ENCODE results near the gene AP2M1. TPM values are rescaled to one million over a fixed set of nuclear protein-coding genes. Genes with fewer than 3 reads are reported as not detected.

Gene AP2M1
- total RNA-seq, 2 experiments from 2014 or later, result 147 to 158 TPM

DNA sequence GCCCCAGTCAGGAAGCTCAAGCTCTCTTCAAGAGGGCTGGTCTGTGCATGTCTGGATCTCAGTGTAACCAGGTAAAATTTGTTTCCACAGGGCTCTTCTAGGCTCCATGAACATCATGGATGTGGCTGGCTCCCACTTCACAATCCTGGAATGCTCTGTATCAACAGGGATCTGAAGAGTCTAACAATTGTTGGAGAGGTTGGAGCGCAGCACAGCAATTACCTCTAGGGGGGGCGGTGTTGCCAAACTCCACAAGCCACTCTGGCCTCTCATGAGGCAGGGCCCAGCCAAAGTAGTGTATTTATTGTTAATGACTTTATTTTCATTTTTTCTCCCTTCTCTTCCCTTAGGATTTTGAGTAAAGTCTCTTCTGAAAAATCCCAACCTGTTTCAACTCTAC, 45.6 kb upstream of the AP2M1 start:
- CTCF ChIA-PET (ENCODE audit: unreplicated experiment), result no interaction called here
- peak; percentile 49 for DNase-seq (ENCODE audit: low spot score)
- TF ChIP-seq EZH2phosphoT487 (IDR thresholded peaks at IDR 0.05; ENCODE audit: borderline replicate concordance, low read depth, low read length), result no peak
- TF ChIP-seq, protein P1, sequence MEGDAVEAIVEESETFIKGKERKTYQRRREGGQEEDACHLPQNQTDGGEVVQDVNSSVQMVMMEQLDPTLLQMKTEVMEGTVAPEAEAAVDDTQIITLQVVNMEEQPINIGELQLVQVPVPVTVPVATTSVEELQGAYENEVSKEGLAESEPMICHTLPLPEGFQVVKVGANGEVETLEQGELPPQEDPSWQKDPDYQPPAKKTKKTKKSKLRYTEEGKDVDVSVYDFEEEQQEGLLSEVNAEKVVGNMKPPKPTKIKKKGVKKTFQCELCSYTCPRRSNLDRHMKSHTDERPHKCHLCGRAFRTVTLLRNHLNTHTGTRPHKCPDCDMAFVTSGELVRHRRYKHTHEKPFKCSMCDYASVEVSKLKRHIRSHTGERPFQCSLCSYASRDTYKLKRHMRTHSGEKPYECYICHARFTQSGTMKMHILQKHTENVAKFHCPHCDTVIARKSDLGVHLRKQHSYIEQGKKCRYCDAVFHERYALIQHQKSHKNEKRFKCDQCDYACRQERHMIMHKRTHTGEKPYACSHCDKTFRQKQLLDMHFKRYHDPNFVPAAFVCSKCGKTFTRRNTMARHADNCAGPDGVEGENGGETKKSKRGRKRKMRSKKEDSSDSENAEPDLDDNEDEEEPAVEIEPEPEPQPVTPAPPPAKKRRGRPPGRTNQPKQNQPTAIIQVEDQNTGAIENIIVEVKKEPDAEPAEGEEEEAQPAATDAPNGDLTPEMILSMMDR (conservative IDR thresholded peaks at IDR 0.05; ENCODE audit: low read length), result peak; percentile 78
- H3K4me2 ChIP-seq (ENCODE audit: low read length), result no peak overlapping the region
- no peaks in the 10 kb centered on the region for H3K79me2 ChIP-seq (ENCODE audit: insufficient read depth, low read depth, low read length)
- intact Hi-C loops (cut with micrococcal nuclease; ENCODE audit: unreplicated experiment), result no loop called here
- no peak overlapping the region for H3K4me3 ChIP-seq (ENCODE audit: low read depth, low read length, poor library complexity, severe bottlenecking)
- no peak overlapping the region for H3K27ac ChIP-seq (ENCODE audit: low read depth, low read length, poor library complexity, severe bottlenecking)
- BruUV-seq (replicated peaks), result no TSS peak
- POLR2A ChIA-PET, result no interaction called here
- no peaks in the 10 kb centered on the region for H3K9me2 ChIP-seq (ENCODE audit: insufficient read depth, low read length)
- no peaks in the 10 kb centered on the region for H3K36me3 ChIP-seq (ENCODE audit: insufficient read depth, low read length)
- H2AFZ ChIP-seq (ENCODE audit: low read length), result no peak overlapping the region
- peaks cover 7% of the 10 kb centered on the region for H3K4me1 ChIP-seq (ENCODE audit: insufficient read depth, low read length, poor library complexity, severe bottlenecking)
- H3K9me3 ChIP-seq (ENCODE audit: low read length), result no peaks in the 10 kb centered on the region
- H4K20me1 ChIP-seq (ENCODE audit: insufficient read depth, low read length), result no peaks in the 10 kb centered on the region

GRCh38 chr3:184132945-184133344, 41.7 kb upstream of the AP2M1 start:
- no TSS peak for BruUV-seq (replicated peaks)
- intact Hi-C loops (cut with micrococcal nuclease; ENCODE audit: unreplicated experiment), result no loop called here

More at GRCh38 chr3:184132945-184133344, 41.7 kb upstream of the AP2M1 start:
- POLR2A ChIA-PET, result interaction anchor here (0.5 to 1.2 kb wide), 3 partner anchors 90 to 184 kb away, joined by 3 to 4 read pairs (median 3); no protein-coding TSS in a partner anchor
- Histone ChIP-seq H3K27ac (ENCODE audit: low read depth, low read length, poor library complexity, severe bottlenecking) (no peak overlapping the region), H3K79me2 (ENCODE audit: insufficient read depth, low read depth, low read length) (peaks cover 36% of the 10 kb centered on the region), H2AFZ (ENCODE audit: low read length) (no peak overlapping the region), H4K20me1 (ENCODE audit: insufficient read depth, low read length) (no peaks in the 10 kb centered on the region), H3K9me3 (ENCODE audit: low read length) (no peaks in the 10 kb centered on the region), H3K4me3 (ENCODE audit: low read depth, low read length, poor library complexity, severe bottlenecking) (no peak overlapping the region), H3K36me3 (ENCODE audit: insufficient read depth, low read length) (peaks cover 10% of the 10 kb centered on the region), H3K9me2 (ENCODE audit: insufficient read depth, low read length) (no peaks in the 10 kb centered on the region), H3K4me1 (ENCODE audit: insufficient read depth, low read length, poor library complexity, severe bottlenecking) (peaks cover 20% of the 10 kb centered on the region), H3K4me2 (ENCODE audit: low read length) (peak overlapping the region; percentile 97)
- TF ChIP-seq, protein P1 (conservative IDR thresholded peaks at IDR 0.05; ENCODE audit: low read length), result no peak
- TF ChIP-seq EZH2phosphoT487 (IDR thresholded peaks at IDR 0.05; ENCODE audit: borderline replicate concordance, low read depth, low read length), result no peak
- DNase-seq (ENCODE audit: low spot score), result no peak
- CTCF ChIA-PET (ENCODE audit: unreplicated experiment), result no interaction called here
